Occipital lobe (tissue), 2 donors: ENCODE results near the gene MLC1. TPM values are rescaled to one million over a fixed set of nuclear protein-coding genes. Genes with fewer than 3 reads are reported as not detected.

Experiments
- DNase-seq: peaks from one replicate; lab custom pipeline; 2025; lab: John Stamatoyannopoulos, UW
- total RNA-seq: library from RNA; depleted of rRNA; stranded (reverse); fragments of >200 nt; gene quantifications from one replicate; pipeline ENCODE4 v1.2.3, GENCODE V29; 2014

MLC1 gene
- total RNA-seq, 1 donor from 2014 or later: 32.6 TPM

DNA sequence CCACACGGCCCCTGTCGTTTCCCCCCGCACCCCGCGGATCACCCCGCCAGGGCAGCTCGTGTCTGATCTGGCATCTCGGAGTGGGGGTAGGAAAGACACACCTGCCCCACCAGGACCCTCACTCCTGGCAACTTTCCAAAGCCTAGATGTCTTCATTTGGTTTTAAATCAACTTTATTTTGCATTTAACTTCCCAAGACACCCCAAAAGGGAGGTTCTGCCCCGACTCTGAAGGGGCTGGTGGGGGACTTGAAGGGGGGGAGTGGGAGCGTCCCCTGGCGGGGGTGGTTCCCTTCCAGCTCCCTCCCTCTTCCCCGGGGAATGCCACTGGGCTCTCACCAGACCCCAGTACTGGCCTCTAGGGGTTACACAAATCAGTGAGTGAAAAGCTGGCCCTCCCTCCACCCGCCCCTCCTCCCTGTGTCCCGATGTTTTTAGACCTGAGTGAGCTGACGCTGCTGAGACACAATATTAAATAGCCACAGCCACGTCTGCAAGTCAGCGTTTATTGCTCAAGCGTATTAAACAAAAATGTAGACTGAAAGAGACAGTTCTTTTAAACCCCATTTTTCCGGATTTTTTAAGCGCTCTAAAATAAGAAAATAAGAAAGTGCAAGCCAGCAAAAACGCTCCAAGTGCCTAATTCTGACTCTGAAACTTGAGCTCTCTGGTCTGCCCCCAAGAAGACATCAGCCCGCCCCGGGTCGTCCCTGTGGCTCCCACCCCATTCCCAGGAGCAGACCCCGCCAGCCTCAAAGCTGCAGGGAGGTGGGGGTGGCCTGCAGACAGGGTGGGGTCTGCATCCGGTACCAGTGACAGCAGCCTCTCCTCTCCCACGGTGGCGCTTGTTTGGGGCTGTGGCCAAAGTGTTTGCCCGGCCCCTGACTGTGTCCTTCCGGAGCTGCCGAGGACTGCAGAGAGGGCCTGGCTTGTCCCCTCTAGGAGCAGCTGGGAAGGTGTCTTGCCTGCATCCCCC, 26.0 kb downstream of the MLC1 start:
- DNase-seq: no peak

GRCh38 chr22:50058061-50058905, 26.9 kb downstream of the MLC1 start, which contains the start of gene TTLL8:
TTLL8 (minus strand) TSS chr22:50058298.
- DNase-seq: no peak

DNA sequence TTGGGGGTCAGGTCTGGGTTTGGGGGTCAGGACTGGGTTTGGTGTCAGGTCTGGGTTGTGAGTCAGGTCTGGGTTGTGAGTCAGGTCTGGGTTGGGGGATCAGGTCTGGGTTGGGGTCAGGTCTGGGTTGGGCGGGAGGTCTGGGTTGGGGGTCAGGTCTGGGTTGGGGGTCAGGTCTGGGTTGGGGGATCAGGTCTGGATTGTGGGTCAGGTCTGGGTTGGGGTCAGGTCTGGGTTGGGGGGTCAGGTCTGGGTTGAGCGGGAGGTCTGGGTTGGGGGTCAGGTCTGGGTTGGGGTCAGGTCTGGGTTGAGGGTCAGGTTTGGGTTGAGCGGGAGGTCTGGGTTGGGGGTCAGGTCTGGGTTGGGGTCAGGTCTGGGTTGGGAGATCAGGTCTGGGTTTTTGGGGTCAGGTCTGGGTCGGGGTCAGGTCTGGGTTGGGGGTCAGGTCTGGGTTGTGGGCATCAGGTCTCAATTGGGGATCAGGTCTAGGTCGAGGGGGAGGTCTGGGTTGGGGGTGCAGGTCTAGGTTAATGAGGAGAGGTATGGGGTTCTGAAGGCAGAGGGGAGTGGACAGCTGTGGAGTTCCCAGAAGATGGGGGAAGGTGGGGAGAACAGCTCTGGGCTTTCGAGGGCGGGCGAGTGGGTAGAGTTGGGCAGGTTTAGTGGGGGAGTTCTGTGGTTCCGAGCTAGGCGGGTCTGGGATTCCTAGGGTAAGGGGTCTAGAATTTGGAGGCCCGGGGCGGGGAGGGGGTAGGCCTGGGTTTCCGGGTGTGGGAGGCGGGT, 27.8 kb downstream of the MLC1 start:
- no peak for DNase-seq

DNA sequence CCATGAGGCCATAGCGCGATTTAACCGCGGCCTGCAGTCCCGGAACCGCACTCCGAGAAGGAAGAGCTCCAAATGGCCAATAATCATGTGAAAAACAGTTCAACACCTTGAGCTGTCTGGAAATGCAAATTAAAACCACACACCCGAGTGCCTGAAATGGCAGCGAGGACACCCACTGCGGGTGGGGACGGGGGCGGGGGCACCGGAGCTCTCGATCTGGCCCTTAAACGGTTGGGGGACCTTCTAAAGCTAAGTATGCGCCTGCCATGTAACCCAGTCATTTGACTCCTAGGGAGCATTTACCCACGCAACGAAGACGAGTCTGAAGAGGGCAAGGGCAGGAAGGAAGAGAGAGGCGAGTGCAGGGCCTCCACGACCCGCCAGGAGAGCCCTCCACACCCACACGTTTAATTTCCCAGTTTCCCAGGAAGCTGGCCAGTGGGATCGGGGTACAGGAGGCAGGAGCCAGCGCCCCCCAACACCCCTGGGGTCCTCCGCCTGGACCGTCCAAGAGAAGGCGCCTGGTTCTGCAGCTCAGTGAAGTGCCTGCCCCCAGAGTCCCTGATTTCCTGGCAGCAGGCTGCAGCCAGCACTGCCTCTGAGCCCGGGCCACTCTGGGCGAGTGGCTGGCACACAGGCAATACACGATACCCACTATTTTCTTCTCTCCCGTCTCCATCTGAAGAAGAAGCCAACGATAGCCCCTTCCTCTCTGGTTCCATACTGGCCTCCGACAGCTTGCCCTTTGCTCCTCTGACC, 28.8 kb downstream of the MLC1 start:
- no peak for DNase-seq

- DNase-seq: no peak
Observed at GRCh38 chr22:50053861-50054260, 31.4 kb downstream of the MLC1 start.

GRCh38 chr22:50051930-50052329, 33.3 kb downstream of the MLC1 start:
- no peak for DNase-seq

DNA sequence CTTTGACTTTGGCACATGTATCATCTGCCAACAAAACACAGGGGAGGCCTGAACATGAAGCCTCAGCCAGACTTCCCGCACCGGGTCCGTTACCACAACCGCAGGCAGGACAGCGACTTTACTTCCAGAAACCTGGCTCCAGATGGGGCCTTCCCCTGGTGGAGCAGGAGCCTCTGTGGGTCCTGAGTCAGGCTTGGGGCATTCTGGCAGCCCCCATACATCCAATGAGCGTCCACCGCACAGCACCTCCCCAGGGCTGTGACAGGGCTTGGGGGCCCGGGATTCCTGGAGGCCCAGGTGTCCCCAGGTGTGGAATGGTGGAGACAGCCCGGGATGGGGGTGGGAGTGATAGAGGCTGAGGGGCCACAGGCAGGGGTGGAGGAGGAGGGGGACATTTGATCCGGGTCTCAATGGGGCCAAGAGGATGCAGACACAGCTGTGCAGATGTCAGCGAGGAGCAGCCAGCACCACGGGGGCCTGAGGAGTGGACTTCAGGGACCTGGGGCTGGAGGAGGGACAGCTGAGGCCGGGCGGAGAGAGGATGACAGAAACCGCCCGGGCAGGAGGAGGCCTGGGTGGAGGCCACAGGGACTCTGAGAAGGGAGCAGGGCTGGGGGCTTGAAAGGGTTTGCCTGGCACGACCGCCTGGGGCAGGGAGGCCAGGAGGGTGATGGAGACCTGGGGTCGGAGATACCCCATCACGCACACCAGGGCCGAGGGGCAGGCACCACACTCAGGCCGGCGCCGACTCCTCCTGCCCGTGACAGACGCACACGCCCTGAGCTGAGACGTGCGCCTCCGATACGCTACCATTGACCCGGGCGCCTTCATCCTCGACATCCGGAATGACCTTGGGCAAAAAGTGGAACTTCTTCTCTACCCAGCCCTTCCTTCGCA, 35.7 kb downstream of the MLC1 start:
- no peak for DNase-seq

DNA sequence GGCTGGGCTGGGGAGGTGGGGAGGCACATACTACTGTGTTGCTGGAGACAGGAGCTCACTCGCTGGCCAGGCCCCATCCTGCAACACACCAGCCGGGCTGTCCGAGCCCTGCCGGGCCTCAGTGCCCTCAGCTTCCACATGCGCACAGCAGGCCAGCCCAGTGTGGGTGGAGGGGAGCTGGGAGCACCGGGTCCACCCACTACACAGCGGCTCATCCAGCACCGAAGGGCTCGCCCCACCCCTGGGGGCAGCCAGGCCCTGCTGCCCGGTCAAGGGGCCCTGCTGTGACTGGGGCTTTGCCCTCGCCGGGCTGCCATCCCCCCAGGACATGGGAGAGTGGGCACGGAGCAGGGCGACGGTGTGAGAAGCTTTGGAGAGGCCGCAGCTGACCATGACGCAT, 36.4 kb downstream of the MLC1 start:
- DNase-seq: no peak

GRCh38 chr22:50048061-50048765, 37.0 kb downstream of the MLC1 start:
- no peak for DNase-seq

DNA sequence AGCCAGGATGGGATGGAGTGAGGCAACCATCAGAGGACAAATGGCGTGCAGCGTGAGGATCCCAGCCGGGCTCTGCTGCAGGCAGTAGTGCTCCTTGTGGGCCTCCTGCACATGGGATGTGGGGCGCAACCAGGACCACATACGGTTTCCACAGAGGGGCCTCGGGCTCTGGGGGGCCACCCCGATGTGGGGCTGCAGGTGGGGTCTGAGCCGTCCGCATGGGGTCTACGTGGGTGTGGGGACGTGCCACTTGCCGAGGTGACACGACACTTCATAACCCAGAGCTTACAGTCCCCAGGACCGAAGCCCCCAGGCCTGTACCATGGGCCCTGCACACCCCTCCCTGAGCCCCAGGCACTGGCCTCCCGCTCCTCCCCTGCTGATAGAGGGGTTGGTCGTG, 37.9 kb downstream of the MLC1 start:
- no peak for DNase-seq

DNA sequence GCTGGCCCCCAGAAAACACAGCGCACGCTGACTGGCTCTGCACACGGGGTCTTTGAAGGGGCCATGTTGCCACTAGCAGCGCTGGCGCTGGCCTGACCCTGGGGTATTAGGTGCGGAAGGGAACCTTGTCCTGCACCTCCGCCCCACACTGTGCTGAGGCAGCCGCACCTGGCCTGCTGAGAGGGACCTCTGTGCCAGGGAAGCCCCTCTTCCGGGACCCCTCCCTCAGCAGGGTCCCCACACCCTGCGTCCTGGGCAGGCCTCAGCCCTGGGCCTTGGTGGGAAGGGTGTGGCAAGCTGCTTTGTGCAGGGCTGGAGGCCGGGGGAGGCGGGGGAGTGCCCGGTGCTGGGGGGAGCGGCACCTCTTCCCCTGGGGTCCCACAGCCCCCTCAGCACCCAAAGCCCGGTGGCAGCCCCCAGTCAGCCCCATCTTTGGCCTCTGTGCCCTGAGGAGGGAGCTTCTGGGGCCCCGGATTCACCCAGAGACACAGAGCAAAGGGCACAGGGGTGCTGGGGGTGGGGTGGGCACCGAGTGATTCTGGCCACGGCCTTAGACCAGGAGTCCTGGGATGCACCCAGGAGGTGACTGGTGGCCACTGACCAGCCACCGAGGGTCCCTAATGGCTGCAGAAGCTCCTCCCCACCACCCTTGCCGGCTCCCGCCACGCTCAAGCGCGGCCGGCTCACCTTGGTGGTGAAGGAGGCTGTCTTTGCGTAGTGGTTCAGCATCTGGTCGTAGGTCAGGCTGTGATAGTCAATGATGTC, 38.6 kb downstream of the MLC1 start:
- no peak for DNase-seq

GRCh38 chr22:50046019-50046415, 39.2 kb downstream of the MLC1 start:
- DNase-seq: no peak

DNA sequence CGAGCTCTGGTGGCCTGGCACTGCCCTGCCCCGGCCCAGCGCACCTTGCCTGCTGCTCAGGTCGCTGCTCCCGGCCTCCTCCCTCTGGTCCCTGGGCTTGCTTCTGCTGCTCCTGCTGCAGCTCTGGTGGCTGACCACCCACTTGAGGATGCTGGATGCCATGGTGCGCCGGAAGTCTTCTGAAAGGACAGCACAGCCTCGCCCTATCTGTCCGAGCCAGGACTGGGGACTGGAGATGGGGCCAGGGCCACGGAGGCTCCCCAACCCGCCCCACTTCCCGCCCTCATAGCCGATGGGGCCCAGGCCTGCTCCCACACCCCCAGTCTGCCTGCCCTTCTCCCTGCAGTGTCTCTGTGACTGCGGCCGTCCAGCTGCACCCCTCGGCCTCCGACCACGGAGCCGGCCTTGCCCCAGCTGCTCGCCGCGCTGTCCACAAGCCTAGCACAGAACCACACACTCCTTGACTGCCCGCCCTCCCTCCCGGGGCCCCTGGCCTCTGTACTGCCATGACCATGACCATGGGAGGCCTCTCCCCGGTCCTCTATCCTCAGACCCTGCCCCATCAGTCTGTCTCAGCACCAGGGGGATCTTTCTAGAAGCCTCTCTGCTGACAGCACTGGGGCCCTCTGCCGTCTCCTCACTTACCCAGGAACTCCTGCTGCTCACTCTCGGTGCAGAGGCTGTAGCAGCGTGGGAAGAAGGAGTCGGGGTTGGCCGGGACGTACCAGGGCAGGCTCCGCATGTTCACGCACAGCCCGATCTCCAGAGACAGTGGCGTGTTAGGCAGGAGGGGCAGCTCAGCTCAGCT, 39.8 kb downstream of the MLC1 start:
- no peak for DNase-seq

DNA sequence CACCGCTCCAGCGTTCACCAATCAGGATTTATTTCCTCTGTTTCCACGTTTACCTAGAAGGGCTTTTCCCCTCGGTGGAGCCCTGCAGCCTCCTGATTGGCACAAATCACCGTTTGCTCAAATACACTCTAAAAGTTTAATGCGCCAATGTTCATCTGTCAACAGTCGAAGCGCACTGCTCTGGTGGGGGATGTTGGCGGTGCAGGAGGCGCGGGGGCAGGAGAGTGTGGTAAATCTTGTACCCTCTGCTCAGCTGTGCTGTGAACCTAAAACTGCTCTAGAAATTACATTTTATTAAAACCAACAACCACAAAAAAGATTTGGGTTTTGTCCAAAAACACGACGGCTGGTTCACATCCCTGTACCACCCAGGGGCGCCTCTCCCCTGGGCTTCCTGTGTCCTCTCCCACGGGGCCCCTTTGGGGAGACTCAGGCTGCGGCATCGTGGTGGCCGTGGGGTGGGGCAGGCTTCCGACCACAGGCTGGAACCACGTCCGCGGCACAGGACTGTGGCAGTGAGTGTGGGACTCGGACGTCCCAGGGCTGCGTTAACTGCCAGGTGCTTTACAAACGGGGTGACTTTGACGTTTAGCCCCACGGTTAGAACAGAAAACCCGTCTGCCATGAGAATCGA, 40.6 kb downstream of the MLC1 start:
- DNase-seq: no peak

DNA sequence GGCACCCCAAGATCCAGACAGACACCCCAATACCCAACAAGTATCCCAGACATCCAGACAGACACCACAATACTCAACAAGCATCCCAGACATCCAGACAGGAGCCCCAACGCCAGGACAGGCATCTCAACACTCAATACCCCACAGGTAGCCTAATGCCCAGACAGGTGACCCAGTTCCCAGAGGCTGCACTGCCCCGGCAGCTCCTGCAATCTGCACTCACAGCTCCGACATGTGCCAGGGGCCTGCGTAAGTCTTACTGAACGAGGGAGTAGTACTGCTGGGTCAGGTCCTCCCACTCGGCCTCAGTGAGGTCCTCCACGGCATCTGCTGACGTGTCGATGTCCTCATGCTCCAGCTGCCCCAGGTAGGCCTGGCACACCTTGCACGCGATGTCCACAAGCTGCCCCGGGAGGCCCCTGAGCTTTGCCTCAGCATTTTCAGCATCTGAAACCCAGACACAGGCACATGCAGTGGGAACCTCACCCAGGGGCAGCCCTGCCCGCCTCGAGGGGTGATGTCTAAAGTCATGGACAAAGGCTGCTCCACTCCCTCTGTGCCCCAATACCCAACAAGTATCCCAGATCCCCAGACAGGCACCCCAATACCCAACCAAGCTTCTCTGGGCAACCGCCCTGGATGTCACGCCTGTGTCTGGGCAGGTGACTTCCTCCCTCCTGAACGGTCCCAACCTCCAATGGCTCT, 43.7 kb downstream of the MLC1 start:
- DNase-seq: no peak

DNA sequence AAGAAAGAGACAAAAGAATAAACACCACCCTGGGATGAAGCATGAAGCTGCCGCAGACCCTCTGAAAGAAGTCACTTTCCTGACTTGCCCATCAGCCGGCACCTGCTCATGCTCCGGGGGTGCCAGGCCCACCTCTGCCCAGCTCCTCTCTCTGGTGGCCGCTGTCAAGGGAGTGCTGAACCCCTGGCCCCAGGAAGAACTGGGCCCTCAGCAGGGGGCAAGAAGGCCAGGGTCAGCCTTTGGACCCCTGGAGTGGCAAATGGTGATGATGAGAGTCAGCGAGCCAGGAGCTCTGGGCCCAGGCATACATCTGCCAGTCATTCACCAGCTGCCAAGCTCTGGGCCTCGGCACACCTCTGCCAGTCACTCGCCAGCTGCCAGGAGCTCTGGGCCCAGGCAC, 44.5 kb downstream of the MLC1 start:
- no peak for DNase-seq
